Measurements from ENCODE around the gene KRTAP2-4. TPM values are rescaled to one million over a fixed set of nuclear protein-coding genes. Genes with fewer than 3 reads are reported as not detected.
"Not testable (repeated sequence)": the region's sequence is repeated elsewhere in the genome, so short reads cannot be mapped to it uniquely, and the experiment has no call there.

Gene KRTAP2-4, protein sequence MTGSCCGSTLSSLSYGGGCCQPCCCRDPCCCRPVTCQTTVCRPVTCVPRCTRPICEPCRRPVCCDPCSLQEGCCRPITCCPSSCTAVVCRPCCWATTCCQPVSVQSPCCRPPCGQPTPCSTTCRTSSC
- not detected in 3 replicates for total RNA-seq

GRCh38 chr17:41065829-41066624 is at the start of gene KRTAP2-4:
Gene KRTAP2-4, minus strand, starts transcription at chr17:41065879. Its CDS starts 34 bp downstream, at chr17:41065845.
- peaks cover 10% of the 10 kb centered on the region for H3K4me1 Mint-ChIP-seq

DNA sequence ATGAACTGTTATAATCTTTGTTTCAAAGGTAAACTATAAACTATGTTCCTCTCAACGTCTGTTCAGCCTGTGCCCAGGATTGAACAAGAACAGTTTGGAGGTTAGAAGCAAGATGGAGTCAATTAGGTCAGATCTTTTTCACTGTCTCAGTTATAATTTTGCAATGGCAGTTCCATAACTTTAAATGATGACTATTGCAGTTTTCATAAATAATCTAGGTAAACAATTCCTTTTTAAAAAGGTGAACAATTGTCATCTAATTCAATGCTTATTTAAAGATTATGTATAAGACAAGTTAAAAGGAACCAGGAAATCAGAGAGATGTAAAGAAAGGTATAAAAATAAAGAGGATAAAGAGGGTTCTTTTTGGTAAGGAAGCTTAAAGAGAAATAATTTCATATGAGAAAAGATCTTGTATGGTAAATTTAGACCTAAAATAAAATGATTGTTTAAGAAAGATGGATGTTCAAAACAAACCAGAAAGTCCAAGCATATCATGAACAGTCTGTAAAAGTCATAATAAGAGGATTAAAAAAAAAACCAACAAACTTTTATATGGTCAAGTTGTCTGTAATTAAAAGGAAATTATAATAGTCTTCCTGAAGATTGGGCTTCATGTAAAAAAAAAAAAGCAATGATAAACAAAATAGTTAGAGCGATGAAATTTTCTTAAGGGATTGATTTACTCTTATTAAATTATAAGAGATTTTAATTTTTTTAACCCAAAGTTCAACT is 45.6 kb upstream of the KRTAP2-4 start:
- Mint-ChIP-seq H3K27me3 (ENCODE audit: low read depth) (no peaks in the 10 kb centered on the region), H3K27ac (no peak overlapping the region), H3K4me3 (no peak overlapping the region), H3K36me3 (peaks cover 4% of the 10 kb centered on the region), H3K4me1 (peaks cover 11% of the 10 kb centered on the region), H3K9me3 (peaks cover 23% of the 10 kb centered on the region)
- no peak for DNase-seq (ENCODE audit: low spot score in 2 of 2, unreplicated experiment in 2 of 2)
- TF ChIP-seq, protein P1, sequence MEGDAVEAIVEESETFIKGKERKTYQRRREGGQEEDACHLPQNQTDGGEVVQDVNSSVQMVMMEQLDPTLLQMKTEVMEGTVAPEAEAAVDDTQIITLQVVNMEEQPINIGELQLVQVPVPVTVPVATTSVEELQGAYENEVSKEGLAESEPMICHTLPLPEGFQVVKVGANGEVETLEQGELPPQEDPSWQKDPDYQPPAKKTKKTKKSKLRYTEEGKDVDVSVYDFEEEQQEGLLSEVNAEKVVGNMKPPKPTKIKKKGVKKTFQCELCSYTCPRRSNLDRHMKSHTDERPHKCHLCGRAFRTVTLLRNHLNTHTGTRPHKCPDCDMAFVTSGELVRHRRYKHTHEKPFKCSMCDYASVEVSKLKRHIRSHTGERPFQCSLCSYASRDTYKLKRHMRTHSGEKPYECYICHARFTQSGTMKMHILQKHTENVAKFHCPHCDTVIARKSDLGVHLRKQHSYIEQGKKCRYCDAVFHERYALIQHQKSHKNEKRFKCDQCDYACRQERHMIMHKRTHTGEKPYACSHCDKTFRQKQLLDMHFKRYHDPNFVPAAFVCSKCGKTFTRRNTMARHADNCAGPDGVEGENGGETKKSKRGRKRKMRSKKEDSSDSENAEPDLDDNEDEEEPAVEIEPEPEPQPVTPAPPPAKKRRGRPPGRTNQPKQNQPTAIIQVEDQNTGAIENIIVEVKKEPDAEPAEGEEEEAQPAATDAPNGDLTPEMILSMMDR (IDR thresholded peaks at IDR 0.05; ENCODE audit: unreplicated experiment) = no peak

More at GRCh38 chr17:41065829-41066624, at the start of gene KRTAP2-4:
- no peak for DNase-seq (ENCODE audit: low spot score in 2 of 2, unreplicated experiment in 2 of 2)
- Mint-ChIP-seq H3K36me3 (no peaks in the 10 kb centered on the region), H3K9me3 (no peaks in the 10 kb centered on the region), H3K27ac (no peak within 1 kb of the TSS), H3K4me3 (no peak within 1 kb of the TSS), H3K27me3 (ENCODE audit: low read depth) (no peaks in the 10 kb centered on the region)
- TF ChIP-seq, protein P1 (IDR thresholded peaks at IDR 0.05; ENCODE audit: unreplicated experiment) = no peak

GRCh38 chr17:41108728-41109386 is 43.2 kb upstream of the KRTAP2-4 start:
- DNase-seq (ENCODE audit: low spot score in 2 of 2, unreplicated experiment in 2 of 2); H3K27me3 Mint-ChIP-seq (ENCODE audit: low read depth); H3K36me3 Mint-ChIP-seq; H3K27ac Mint-ChIP-seq; H3K4me3 Mint-ChIP-seq: not testable (repeated sequence)
- H3K4me1 Mint-ChIP-seq = peaks cover 11% of the 10 kb centered on the region
- H3K9me3 Mint-ChIP-seq = peaks cover 23% of the 10 kb centered on the region

DNA sequence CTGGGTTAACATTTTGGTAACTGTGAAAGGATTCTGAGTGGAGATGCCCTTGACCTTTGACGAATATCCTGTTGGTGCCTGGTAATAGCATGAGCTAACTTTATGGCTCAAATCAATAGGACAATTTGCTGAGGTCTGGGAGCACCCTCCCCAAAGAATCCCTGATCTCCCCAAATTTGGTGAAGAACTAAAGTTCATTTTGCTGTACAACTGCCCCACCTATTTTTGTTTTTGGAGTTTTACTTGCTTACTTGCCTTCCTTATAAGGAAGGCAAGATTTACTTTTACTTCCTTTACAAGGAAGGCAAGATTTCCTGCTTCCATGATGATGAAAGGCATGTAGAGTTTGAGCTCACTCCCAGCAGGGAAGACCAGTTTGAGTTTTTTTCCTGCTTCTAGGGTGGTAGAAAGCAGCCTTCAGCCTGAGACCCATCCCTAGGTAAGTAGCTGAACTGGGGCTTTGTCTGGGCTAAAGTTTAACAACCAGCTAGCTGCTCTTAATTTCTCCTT is 42.3 kb upstream of the KRTAP2-4 start:
- TF ChIP-seq, protein P1 (IDR thresholded peaks at IDR 0.05; ENCODE audit: unreplicated experiment) = no peak
- Mint-ChIP-seq H3K4me1 (peaks cover 17% of the 10 kb centered on the region), H3K27ac (no peak overlapping the region), H3K27me3 (ENCODE audit: low read depth) (no peaks in the 10 kb centered on the region), H3K36me3 (peaks cover 2% of the 10 kb centered on the region), H3K9me3 (peaks cover 20% of the 10 kb centered on the region), H3K4me3 (no peak overlapping the region)
- DNase-seq (ENCODE audit: low spot score in 2 of 2, unreplicated experiment in 2 of 2) = no peak

DNA sequence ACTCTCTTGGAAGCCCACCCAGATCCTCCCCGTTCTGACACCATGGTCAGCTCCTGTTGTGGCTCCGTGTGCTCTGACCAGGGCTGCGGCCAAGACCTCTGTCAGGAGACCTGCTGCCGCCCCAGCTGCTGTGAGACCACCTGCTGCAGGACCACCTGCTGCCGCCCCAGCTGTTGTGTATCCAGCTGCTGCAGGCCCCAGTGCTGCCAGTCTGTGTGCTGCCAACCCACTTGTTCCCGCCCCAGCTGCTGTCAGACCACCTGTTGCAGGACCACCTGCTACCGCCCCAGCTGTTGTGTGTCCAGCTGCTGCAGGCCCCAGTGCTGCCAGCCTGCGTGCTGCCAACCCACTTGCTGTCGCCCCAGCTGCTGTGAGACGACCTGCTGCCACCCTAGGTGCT is 39.7 kb upstream of the KRTAP2-4 start, which contains the start of gene KRTAP4-9:
TSS of gene KRTAP4-9 (plus strand) at position 43 of the 400 bp plus-strand sequence. CDS start at position 43, 0 bp downstream.
- H3K9me3 Mint-ChIP-seq; H3K4me3 Mint-ChIP-seq; H3K27me3 Mint-ChIP-seq (ENCODE audit: low read depth); H3K27ac Mint-ChIP-seq; H3K36me3 Mint-ChIP-seq; DNase-seq (ENCODE audit: low spot score in 2 of 2, unreplicated experiment in 2 of 2): not testable (repeated sequence)
- H3K4me1 Mint-ChIP-seq = peaks cover 20% of the 10 kb centered on the region

- peaks cover 28% of the 10 kb centered on the region for H3K4me1 Mint-ChIP-seq
- not testable (repeated sequence) for H3K4me3 Mint-ChIP-seq; H3K9me3 Mint-ChIP-seq; H3K36me3 Mint-ChIP-seq; H3K27me3 Mint-ChIP-seq (ENCODE audit: low read depth); H3K27ac Mint-ChIP-seq; DNase-seq (ENCODE audit: low spot score in 2 of 2, unreplicated experiment in 2 of 2)
Observed at GRCh38 chr17:41104386-41105038, 38.8 kb upstream of the KRTAP2-4 start.

All from mesothelial cell of epicardium (in vitro differentiated cells).